BLaER1 treated with 17β-estradiol and CSF1 and Interleukin-3, amounts not matched to agents 10 nM and 100 nM (cell line): Measurements from ENCODE around the gene CAV1.
"Not testable (repeated sequence)": the region's sequence is repeated elsewhere in the genome, so short reads cannot be mapped to it uniquely, and the experiment has no call there.

Experiments used
- H3K27ac ChIP-seq, 11 experiments: shearing (Covaris generic); formaldehyde crosslinking; 2 replicates each; pipeline ENCODE4 v1.8.1; 2022
- H3K27me3 ChIP-seq, 11 experiments: shearing (Covaris generic); formaldehyde crosslinking; 2 replicates each; pipeline ENCODE4 v1.8.1; 2022
- H3K36me3 ChIP-seq, 11 experiments: shearing (Covaris generic); formaldehyde crosslinking; 2 replicates each; pipeline ENCODE4 v1.8.1; 2022
- H3K4me1 ChIP-seq, 10 experiments: shearing (Covaris generic); formaldehyde crosslinking; 2 replicates each; pipeline ENCODE4 v1.8.1; 2022
- H3K4me2 ChIP-seq, 11 experiments: shearing (Covaris generic); formaldehyde crosslinking; 2 replicates each; pipeline ENCODE4 v1.8.1; 2022
- H3K4me3 ChIP-seq, 10 experiments: shearing (Covaris generic); formaldehyde crosslinking; 2 replicates each; pipeline ENCODE4 v1.8.1; 2022
- H3K9ac ChIP-seq, 11 experiments: shearing (Covaris generic); formaldehyde crosslinking; 2 replicates each; pipeline ENCODE4 v1.8.1; 2022
- H3K9me3 ChIP-seq, 11 experiments: shearing (Covaris generic); formaldehyde crosslinking; replicated peaks in 1 of 11; 2 replicates each; pipeline ENCODE4 v1.8.1; 2022
- H4K20me1 ChIP-seq, 11 experiments: shearing (Covaris generic); formaldehyde crosslinking; 2 replicates each; pipeline ENCODE4 v1.8.1; 2022
- Cebpa-rat ChIP-seq, 11 experiments: shearing (Covaris generic); IDR thresholded peaks; 2 replicates each; pipeline ENCODE4 v1.8.1; 2022

The CAV1 gene

GRCh38 chr7:116585967-116586366, 61.1 kb downstream of the CAV1 start:
- H3K27ac ChIP-seq: no peak overlapping the region
- H3K4me3 ChIP-seq: no peak overlapping the region
- no peak overlapping the region for H3K9ac ChIP-seq
- no peaks in the 10 kb centered on the region for H3K36me3 ChIP-seq
- H3K4me1 ChIP-seq: peaks cover 11 to 39% (median 26%) of the 10 kb centered on the region in 10 experiments
- H3K4me2 ChIP-seq: peak overlapping the region in 2 of 11 experiments; percentile 27 to 32; a peak in 2 of 22 replicates
- no peaks in the 10 kb centered on the region for H3K9me3 ChIP-seq
- TF ChIP-seq Cebpa-rat (IDR thresholded peaks at IDR 0.05): no peak
- no peaks in the 10 kb centered on the region for H3K27me3 ChIP-seq
- H4K20me1 ChIP-seq: peaks cover 0 to 5% (median 0%) of the 10 kb centered on the region in 11 experiments; a peak in 2 of 22 replicates

- not testable (repeated sequence) for H3K27me3 ChIP-seq, H3K36me3 ChIP-seq, H3K9ac ChIP-seq, H3K9me3 ChIP-seq, H4K20me1 ChIP-seq, H3K27ac ChIP-seq, H3K4me3 ChIP-seq
- Histone ChIP-seq H3K4me1 (peaks cover 18 to 47% (median 32%) of the 10 kb centered on the region in 10 experiments), H3K4me2 (peak overlapping the region in 6 of 11 experiments; percentile 74 to 86 (median 82); a peak in 9 of 22 replicates)
Observed at GRCh38 chr7:116587200-116587599, 62.4 kb downstream of the CAV1 start.

GRCh38 chr7:116588225-116588624, 63.4 kb downstream of the CAV1 start:
- H3K27ac ChIP-seq: peak overlapping the region in 6 of 11 experiments; percentile 33 to 63 (median 48); a peak in 10 of 22 replicates
- no peak for TF ChIP-seq Cebpa-rat (IDR thresholded peaks at IDR 0.05)
- peaks cover 0 to 5% (median 0%) of the 10 kb centered on the region in 11 experiments; a peak in 2 of 22 replicates for H4K20me1 ChIP-seq
- peak overlapping the region in 3 of 11 experiments; percentile 6 to 31 (median 31); a peak in 3 of 22 replicates for H3K9ac ChIP-seq
- no peak overlapping the region; a peak in 1 of 20 replicates for H3K4me3 ChIP-seq
- H3K9me3 ChIP-seq: no peaks in the 10 kb centered on the region
- peak overlapping the region; percentile 10 to 86 (median 74) for H3K4me2 ChIP-seq
- no peaks in the 10 kb centered on the region for H3K36me3 ChIP-seq
- H3K27me3 ChIP-seq: peaks cover 0 to 5% (median 0%) of the 10 kb centered on the region in 11 experiments; a peak in 3 of 22 replicates
- peaks cover 27 to 52% (median 38%) of the 10 kb centered on the region in 10 experiments for H3K4me1 ChIP-seq

GRCh38 chr7:116588641-116589594, 64.1 kb downstream of the CAV1 start:
- Histone ChIP-seq H3K36me3 (no peaks in the 10 kb centered on the region), H3K9ac (no peak overlapping the region), H3K9me3 (no peaks in the 10 kb centered on the region), H3K4me2 (peak overlapping the region in 8 of 11 experiments; percentile 10 to 86 (median 80); a peak in 10 of 22 replicates), H4K20me1 (peaks cover 0 to 5% (median 0%) of the 10 kb centered on the region in 11 experiments; a peak in 2 of 22 replicates), H3K4me1 (peaks cover 29 to 50% (median 38%) of the 10 kb centered on the region in 10 experiments), H3K27ac (peak overlapping the region in 1 of 11 experiments; percentile 63; a peak in 4 of 22 replicates), H3K4me3 (no peak overlapping the region), H3K27me3 (peaks cover 0 to 11% (median 0%) of the 10 kb centered on the region in 11 experiments; a peak in 3 of 22 replicates)
- TF ChIP-seq Cebpa-rat (IDR thresholded peaks at IDR 0.05): no peak

DNA sequence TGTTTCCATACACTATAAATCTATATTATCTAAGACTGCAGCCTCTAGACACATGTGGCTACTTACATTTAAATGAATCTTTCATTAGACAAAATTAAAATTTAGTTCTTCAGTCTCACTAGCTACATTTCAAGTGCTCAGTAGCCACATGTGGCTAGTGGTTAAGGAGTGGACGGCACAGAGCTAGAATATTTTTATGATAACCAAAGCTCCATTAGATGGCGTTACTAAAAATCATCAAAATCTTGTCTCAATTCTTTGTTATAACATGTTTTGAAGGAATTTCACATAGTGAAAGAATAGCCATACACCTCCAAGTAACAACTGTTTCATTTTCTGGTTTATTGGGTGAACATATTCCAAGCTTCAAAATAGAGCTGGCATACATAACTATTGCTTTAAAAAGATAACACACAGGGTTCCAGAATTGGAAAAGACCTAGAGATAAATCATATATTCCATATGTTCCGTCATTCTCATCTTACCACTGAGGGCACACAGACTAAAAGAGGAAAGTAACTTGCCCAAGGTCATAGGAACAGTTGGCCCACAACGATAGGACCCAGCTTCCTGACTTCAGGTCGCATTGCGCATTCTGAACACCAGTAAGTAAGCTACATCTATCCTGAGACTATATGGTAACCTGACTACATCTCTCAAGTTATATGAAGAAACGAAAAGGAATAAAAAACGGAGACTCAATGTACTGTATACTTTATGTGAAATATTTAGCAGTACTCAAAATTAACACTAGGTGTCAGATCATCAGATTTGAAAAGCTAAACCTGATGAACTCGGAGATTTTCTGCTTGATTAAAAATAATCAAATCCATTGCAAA, 66.6 kb downstream of the CAV1 start:
- Histone ChIP-seq H3K36me3 (no peaks in the 10 kb centered on the region), H3K27ac (no peak overlapping the region), H3K4me2 (peak overlapping the region; percentile 69 to 94 (median 85); a peak in 21 of 22 replicates), H3K9me3 (no peaks in the 10 kb centered on the region), H3K9ac (no peak overlapping the region; a peak in 1 of 22 replicates), H3K27me3 (peaks cover 0 to 11% (median 0%) of the 10 kb centered on the region in 11 experiments; a peak in 3 of 22 replicates), H3K4me3 (peak overlapping the region in 2 of 10 experiments; percentile 18 to 53; a peak in 2 of 20 replicates), H4K20me1 (peaks cover 0 to 5% (median 0%) of the 10 kb centered on the region in 11 experiments; a peak in 2 of 22 replicates), H3K4me1 (peaks cover 29 to 42% (median 36%) of the 10 kb centered on the region in 10 experiments)
- TF ChIP-seq Cebpa-rat (IDR thresholded peaks at IDR 0.05): no peak

- no peak for TF ChIP-seq Cebpa-rat (IDR thresholded peaks at IDR 0.05)
- H4K20me1 ChIP-seq: peaks cover 0 to 5% (median 0%) of the 10 kb centered on the region in 11 experiments; a peak in 2 of 22 replicates
- H3K27me3 ChIP-seq: peaks cover 0 to 11% (median 0%) of the 10 kb centered on the region in 11 experiments; a peak in 3 of 22 replicates
- peak overlapping the region in 6 of 10 experiments; percentile 8 to 53 (median 31); a peak in 8 of 20 replicates for H3K4me3 ChIP-seq
- H3K36me3 ChIP-seq: no peaks in the 10 kb centered on the region
- H3K4me1 ChIP-seq: peaks cover 29 to 42% (median 36%) of the 10 kb centered on the region in 10 experiments
- H3K9ac ChIP-seq: peak overlapping the region in 6 of 11 experiments; percentile 3 to 59 (median 27); a peak in 7 of 22 replicates
- peak overlapping the region; percentile 69 to 94 (median 85) for H3K4me2 ChIP-seq
- peak overlapping the region in 7 of 11 experiments; percentile 21 to 64 (median 50); a peak in 13 of 22 replicates for H3K27ac ChIP-seq
- no peaks in the 10 kb centered on the region for H3K9me3 ChIP-seq
Observed at GRCh38 chr7:116592041-116592355, 67.2 kb downstream of the CAV1 start.

DNA sequence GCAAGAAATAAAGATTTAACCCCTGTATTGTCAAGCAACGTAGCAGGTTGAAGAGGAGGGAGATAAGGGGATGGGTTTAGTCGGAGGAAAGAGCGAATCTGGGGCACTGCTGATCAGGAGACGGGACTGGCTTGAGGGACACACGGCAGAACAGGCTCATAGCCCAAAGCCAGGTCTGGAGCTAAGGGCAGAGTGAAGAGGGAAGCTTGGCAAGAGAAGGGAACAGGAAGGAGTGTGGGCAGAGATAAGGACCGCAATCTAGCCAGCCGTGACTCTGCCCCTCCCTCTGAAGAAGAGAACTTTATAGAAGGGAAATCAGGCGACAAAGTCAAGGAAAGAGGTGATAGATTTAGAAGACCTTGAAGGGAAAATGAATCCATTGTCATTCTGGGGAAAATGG, 67.6 kb downstream of the CAV1 start:
- peak overlapping the region in 7 of 11 experiments; percentile 21 to 64 (median 50); a peak in 13 of 22 replicates for H3K27ac ChIP-seq
- no peaks in the 10 kb centered on the region for H3K9me3 ChIP-seq
- peaks cover 0 to 11% (median 0%) of the 10 kb centered on the region in 11 experiments; a peak in 3 of 22 replicates for H3K27me3 ChIP-seq
- peaks cover 29 to 39% (median 35%) of the 10 kb centered on the region in 10 experiments for H3K4me1 ChIP-seq
- H3K9ac ChIP-seq: peak overlapping the region in 7 of 11 experiments; percentile 3 to 59 (median 25); a peak in 8 of 22 replicates
- peak overlapping the region in 6 of 10 experiments; percentile 8 to 53 (median 31); a peak in 9 of 20 replicates for H3K4me3 ChIP-seq
- peak overlapping the region; percentile 69 to 94 (median 85) for H3K4me2 ChIP-seq
- TF ChIP-seq Cebpa-rat (IDR thresholded peaks at IDR 0.05): no peak
- peaks cover 0 to 5% (median 0%) of the 10 kb centered on the region in 11 experiments; a peak in 2 of 22 replicates for H4K20me1 ChIP-seq
- no peaks in the 10 kb centered on the region for H3K36me3 ChIP-seq
